HFFc6 (cell line): ENCODE data around the gene CAMKK2. TPM values are rescaled to one million over a fixed set of nuclear protein-coding genes. Genes with fewer than 3 reads are reported as not detected.
"Not testable (repeated sequence)": the region's sequence is repeated elsewhere in the genome, so short reads cannot be mapped to it uniquely, and the experiment has no call there.

Source experiments
- DNase-seq: peaks from one replicate; pipeline ENCODE4 v3.0.0-alpha.2; 2018
- H3K27ac Mint-ChIP-seq: 2 replicates; pipeline ENCODE4 v1.8.0; 2020; ENCODE audit warnings: mild to moderate bottlenecking, mixed read lengths
- H3K27me3 Mint-ChIP-seq: 2 replicates; pipeline ENCODE4 v1.8.0; 2021; ENCODE audit warnings: mild to moderate bottlenecking, moderate library complexity, mixed read lengths; ENCODE audit not compliant: insufficient read depth
- H3K36me3 Mint-ChIP-seq: 2 replicates; pipeline ENCODE4 v1.8.0; 2021; ENCODE audit warnings: low read depth, mixed read lengths
- H3K4me1 Mint-ChIP-seq: 2 replicates; pipeline ENCODE4 v1.8.0; 2020; ENCODE audit warnings: low read depth, mixed read lengths
- H3K4me3 Mint-ChIP-seq: 2 replicates; pipeline ENCODE4 v1.8.0; 2020; ENCODE audit warnings: mild to moderate bottlenecking, moderate library complexity, mixed read lengths
- H3K9me3 Mint-ChIP-seq: 2 replicates; pipeline ENCODE4 v1.8.0; 2020; ENCODE audit warnings: mild to moderate bottlenecking, mixed read lengths
- total RNA-seq, 6 experiments: library from RNA; stranded (reverse); fragmentation: NEBNext Ultra II Directional; extraction: Animal tissue kit (Norgen Biotek cat#: 25700); gene quantifications; 2 replicates in 1 of 6; 3 replicates in 5 of 6; pipeline ENCODE4 v1.2.3, GENCODE V29; 2021
- TF ChIP-seq, protein P1 (sequence below): fragments of 200-600 bp; sonication (generic); IDR thresholded peaks from 2 replicates; pipeline ENCODE4 v1.5.0; 2021; ENCODE audit warnings: antibody characterized with exemption, mild to moderate bottlenecking

Gene CAMKK2
- total RNA-seq, 6 experiments from 2014 or later, result 27.8 to 35.3 (median 31.1) TPM

GRCh38 chr12:121233628-121234020, 62.9 kb downstream of the CAMKK2 start:
- no peak for DNase-seq
- peaks cover 6% of the 10 kb centered on the region; the same call in 1 of the 2 replicates for H3K4me1 Mint-ChIP-seq
- H3K9me3 Mint-ChIP-seq, result no peaks in the 10 kb centered on the region
- H3K4me3 Mint-ChIP-seq, result no peak overlapping the region
- H3K27me3 Mint-ChIP-seq, result no peaks in the 10 kb centered on the region
- TF ChIP-seq, protein P1, sequence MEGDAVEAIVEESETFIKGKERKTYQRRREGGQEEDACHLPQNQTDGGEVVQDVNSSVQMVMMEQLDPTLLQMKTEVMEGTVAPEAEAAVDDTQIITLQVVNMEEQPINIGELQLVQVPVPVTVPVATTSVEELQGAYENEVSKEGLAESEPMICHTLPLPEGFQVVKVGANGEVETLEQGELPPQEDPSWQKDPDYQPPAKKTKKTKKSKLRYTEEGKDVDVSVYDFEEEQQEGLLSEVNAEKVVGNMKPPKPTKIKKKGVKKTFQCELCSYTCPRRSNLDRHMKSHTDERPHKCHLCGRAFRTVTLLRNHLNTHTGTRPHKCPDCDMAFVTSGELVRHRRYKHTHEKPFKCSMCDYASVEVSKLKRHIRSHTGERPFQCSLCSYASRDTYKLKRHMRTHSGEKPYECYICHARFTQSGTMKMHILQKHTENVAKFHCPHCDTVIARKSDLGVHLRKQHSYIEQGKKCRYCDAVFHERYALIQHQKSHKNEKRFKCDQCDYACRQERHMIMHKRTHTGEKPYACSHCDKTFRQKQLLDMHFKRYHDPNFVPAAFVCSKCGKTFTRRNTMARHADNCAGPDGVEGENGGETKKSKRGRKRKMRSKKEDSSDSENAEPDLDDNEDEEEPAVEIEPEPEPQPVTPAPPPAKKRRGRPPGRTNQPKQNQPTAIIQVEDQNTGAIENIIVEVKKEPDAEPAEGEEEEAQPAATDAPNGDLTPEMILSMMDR, result no peak
- no peak overlapping the region for H3K27ac Mint-ChIP-seq
- H3K36me3 Mint-ChIP-seq, result no peaks in the 10 kb centered on the region; the same call in 1 of the 2 replicates

DNA sequence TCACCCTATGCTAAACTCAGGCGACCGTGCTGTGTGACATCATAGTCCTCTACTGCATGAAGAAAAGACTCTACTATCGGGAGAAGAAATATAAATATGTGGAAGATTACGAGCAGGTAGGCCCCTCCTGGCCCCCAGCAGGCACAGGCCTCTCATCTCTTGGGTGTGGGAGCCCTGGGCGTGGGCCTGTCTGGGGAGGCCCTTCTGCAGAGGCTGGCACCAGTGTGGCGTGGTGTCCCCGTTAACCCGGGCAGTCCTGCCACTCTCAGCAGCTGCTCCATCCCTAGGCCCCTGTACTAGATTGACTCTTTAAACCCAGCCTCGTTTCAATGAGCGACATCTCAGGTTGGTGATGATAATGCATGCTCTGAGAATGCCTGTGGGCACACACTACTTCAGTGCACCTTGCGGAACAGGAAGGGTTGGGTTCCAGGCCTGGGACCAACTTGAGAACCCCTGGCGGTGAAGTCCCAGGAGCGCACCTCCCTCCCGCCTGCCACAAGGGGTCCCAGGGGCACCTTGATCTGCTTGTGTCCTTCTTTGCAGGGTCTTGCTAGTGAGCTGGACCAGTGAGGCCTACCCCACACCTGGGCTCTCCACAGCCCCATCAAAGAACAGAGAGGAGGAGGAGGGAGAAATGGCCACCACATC, 63.4 kb downstream of the CAMKK2 start:
- TF ChIP-seq, protein P1, result peak; percentile 31; the same call in 1 of the 2 replicates
- Mint-ChIP-seq H3K27ac (no peak overlapping the region), H3K9me3 (no peaks in the 10 kb centered on the region), H3K4me1 (peaks cover 6% of the 10 kb centered on the region; the same call in 1 of the 2 replicates), H3K27me3 (no peaks in the 10 kb centered on the region), H3K4me3 (no peak overlapping the region), H3K36me3 (no peaks in the 10 kb centered on the region; the same call in 1 of the 2 replicates)
- DNase-seq, result no peak

DNA sequence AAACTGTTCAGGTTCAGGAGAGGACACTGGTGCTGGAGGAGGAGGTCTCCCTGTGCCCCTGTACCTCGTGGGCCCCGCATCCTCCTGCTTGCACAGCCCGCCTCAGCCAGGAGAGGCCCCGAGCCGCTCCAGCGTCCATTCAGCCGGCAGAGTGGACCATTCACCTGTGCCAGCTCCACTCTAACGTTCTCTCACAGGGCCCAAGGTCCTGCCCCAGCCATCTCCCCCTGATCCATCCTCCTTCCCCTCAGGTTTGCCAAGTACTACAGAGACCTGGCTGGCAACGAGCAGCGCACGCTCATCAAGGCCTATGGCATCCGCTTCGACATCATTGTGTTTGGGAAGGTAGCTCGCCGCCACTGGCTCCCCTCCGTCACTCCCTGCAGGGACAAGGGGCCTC, 64.3 kb downstream of the CAMKK2 start:
- Mint-ChIP-seq H3K9me3 (no peaks in the 10 kb centered on the region), H3K27ac (no peak overlapping the region)
- no peak for DNase-seq

DNA sequence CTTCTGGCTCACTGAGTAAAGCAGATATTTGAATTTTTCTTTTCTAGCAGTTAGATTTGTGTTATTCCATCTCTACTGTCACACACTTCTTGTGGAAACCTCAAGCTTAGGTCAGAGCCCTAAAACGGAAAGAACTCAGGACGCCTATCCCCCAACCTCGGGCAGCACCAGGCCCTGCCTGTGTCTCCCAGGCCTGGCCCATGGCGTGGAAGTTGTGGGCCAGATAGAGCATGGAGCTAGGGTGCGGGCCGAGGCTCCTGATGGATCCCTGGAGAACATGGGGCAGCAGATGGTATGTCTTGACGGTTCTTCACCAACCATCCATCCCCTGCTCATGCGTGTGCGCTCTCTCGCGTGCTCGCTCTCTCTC, 66.0 kb downstream of the CAMKK2 start:
- Mint-ChIP-seq H3K9me3 (no peaks in the 10 kb centered on the region), H3K27me3 (no peaks in the 10 kb centered on the region), H3K4me1 (peaks cover 6% of the 10 kb centered on the region; the same call in 1 of the 2 replicates), H3K36me3 (no peaks in the 10 kb centered on the region), H3K27ac (no peak overlapping the region; the same call in 1 of the 2 replicates), H3K4me3 (no peak overlapping the region)
- TF ChIP-seq, protein P1, result peak; percentile 47; the same call in 1 of the 2 replicates
- no peak for DNase-seq

More for the DNA sequence above, 64.3 kb downstream of the CAMKK2 start:
- TF ChIP-seq, protein P1, result no peak
- no peaks in the 10 kb centered on the region for H3K27me3 Mint-ChIP-seq
- H3K4me3 Mint-ChIP-seq, result no peak overlapping the region
- H3K4me1 Mint-ChIP-seq, result peaks cover 6% of the 10 kb centered on the region; the same call in 1 of the 2 replicates
- no peaks in the 10 kb centered on the region; the same call in 1 of the 2 replicates for H3K36me3 Mint-ChIP-seq

GRCh38 chr12:121229826-121230537, 66.5 kb downstream of the CAMKK2 start:
- TF ChIP-seq, protein P1, result peak; percentile 98
- not testable (repeated sequence) for H3K36me3 Mint-ChIP-seq, H3K4me1 Mint-ChIP-seq, H3K4me3 Mint-ChIP-seq, H3K27me3 Mint-ChIP-seq, H3K27ac Mint-ChIP-seq, H3K9me3 Mint-ChIP-seq
- DNase-seq, result peak; percentile 47
